ENCODE results near the gene FBXL16. TPM values are rescaled to one million over a fixed set of nuclear protein-coding genes. Genes with fewer than 3 reads are reported as not detected.
A peak's percentile ranks its signal among the peaks of the same experiment; 100 is the strongest.

The FBXL16 gene
- total and polyA plus RNA-seq, 5 donors from 2014 or later: 8.5 to 18.6 (median 9.6) TPM

DNA sequence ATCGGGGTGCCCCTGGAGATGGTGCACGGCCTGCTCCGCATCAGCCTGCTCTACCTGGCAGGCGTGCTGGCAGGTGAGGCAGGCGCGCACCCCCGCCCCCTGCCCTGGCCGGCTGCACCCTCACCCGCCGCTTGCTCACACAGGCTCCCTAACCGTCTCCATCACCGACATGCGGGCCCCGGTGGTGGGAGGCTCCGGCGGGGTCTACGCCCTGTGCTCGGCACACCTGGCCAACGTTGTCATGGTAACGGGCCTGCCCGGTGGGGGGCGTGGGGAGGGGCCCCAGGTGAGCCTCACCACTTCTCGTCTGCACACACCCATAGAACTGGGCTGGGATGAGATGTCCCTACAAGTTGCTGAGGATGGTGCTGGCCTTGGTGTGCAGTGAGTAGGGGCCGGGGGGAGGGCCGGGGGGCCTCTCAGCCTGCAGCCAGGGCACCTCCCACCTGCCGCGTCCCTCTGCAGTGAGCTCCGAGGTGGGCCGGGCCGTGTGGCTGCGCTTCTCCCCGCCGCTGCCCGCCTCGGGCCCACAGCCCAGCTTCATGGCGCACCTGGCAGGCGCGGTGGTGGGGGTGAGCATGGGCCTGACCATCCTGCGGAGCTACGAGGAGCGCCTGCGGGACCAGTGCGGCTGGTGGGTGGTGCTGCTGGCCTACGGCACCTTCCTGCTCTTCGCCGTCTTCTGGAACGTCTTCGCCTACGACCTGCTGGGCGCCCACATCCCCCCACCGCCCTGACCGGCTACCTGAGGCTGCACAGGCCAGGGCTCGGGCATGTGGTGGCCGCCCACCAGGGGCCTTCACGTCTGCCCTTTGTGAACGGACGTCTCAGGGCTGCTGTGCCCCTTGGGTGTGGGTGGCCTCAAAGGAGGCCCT lies 28.0 kb downstream of the FBXL16 start:
- Mint-ChIP-seq H3K36me3 (peaks cover 2% of the 10 kb centered on the region), H3K9me3 (no peaks in the 10 kb centered on the region), H3K4me3 (peak overlapping the region in 2 of 4 donors; percentile 29 to 43), H3K4me1 (peaks cover 0 to 32% (median 4%) of the 10 kb centered on the region in 4 donors), H3K27me3 (no peaks in the 10 kb centered on the region), H3K27ac (no peak overlapping the region)
- ATAC-seq (ENCODE audit: low read depth in 2 of 2) (no peak), DNase-seq (no peak)
- Histone ChIP-seq H3K9me3 (ENCODE audit: control insufficient read depth in 2 of 2, low read length in 2 of 2) (no peaks in the 10 kb centered on the region), H3K27ac (ENCODE audit: insufficient read depth, low read length, poor library complexity, severe bottlenecking) (no peak overlapping the region), H3K27me3 (ENCODE audit: control insufficient read depth, insufficient read depth, low read length) (no peaks in the 10 kb centered on the region), H3K4me3 (ENCODE audit: low read depth, low read length) (no peak overlapping the region), H3K36me3 (ENCODE audit: control insufficient read depth, insufficient read depth, low read length) (peaks cover 12% of the 10 kb centered on the region), H3K4me1 (ENCODE audit: control insufficient read depth, insufficient read depth, low read length, poor library complexity, severe bottlenecking) (peaks cover 34% of the 10 kb centered on the region)

GRCh38 chr16:676913-677312 lies 28.7 kb downstream of the FBXL16 start:
- DNase-seq: no peak
- ATAC-seq (ENCODE audit: low read depth in 2 of 2): no peak
- Mint-ChIP-seq H3K27ac (no peak overlapping the region), H3K4me3 (peak overlapping the region in 3 of 4 donors; percentile 29 to 43 (median 43)), H3K9me3 (no peaks in the 10 kb centered on the region), H3K27me3 (no peaks in the 10 kb centered on the region), H3K4me1 (peaks cover 0 to 28% (median 3%) of the 10 kb centered on the region in 4 donors), H3K36me3 (no peaks in the 10 kb centered on the region)
- Histone ChIP-seq H3K36me3 (ENCODE audit: control insufficient read depth, insufficient read depth, low read length) (peaks cover 11% of the 10 kb centered on the region), H3K27ac (ENCODE audit: insufficient read depth, low read length, poor library complexity, severe bottlenecking) (no peak overlapping the region), H3K27me3 (ENCODE audit: control insufficient read depth, insufficient read depth, low read length) (no peaks in the 10 kb centered on the region), H3K4me3 (ENCODE audit: low read depth, low read length) (no peak overlapping the region), H3K9me3 (ENCODE audit: control insufficient read depth in 2 of 2, low read length in 2 of 2) (no peaks in the 10 kb centered on the region), H3K4me1 (ENCODE audit: control insufficient read depth, insufficient read depth, low read length, poor library complexity, severe bottlenecking) (peaks cover 34% of the 10 kb centered on the region)

DNA sequence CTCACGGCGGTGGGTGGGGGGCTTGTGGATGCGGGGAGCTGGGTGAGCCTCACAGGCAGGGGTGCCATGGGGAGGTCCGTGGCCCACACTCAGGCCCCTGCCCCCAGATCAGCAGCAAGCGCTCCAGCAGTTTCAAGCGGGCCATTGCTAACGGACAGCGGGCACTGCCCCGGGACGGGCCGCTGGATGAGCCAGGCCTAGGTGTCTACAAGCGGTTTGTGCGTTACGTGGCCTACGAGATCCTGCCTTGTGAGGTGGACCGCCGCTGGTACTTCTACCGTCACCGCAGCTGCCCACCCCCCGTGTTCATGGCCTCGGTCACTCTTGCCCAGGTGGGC lies 29.1 kb downstream of the FBXL16 start:
- no peaks in the 10 kb centered on the region for H3K27me3 ChIP-seq (ENCODE audit: control insufficient read depth, insufficient read depth, low read length)
- Mint-ChIP-seq H3K9me3 (no peaks in the 10 kb centered on the region), H3K4me3 (peak overlapping the region in 3 of 4 donors; percentile 2 to 43 (median 29)), H3K27ac (no peak overlapping the region), H3K4me1 (peaks cover 0 to 25% (median 3%) of the 10 kb centered on the region in 4 donors), H3K36me3 (no peaks in the 10 kb centered on the region), H3K27me3 (no peaks in the 10 kb centered on the region)
- peaks cover 31% of the 10 kb centered on the region for H3K4me1 ChIP-seq (ENCODE audit: control insufficient read depth, insufficient read depth, low read length, poor library complexity, severe bottlenecking)
- no peak overlapping the region for H3K4me3 ChIP-seq (ENCODE audit: low read depth, low read length)
- no peak overlapping the region for H3K27ac ChIP-seq (ENCODE audit: insufficient read depth, low read length, poor library complexity, severe bottlenecking)
- no peak for DNase-seq
- peaks cover 9% of the 10 kb centered on the region for H3K36me3 ChIP-seq (ENCODE audit: control insufficient read depth, insufficient read depth, low read length)
- no peak for ATAC-seq (ENCODE audit: low read depth in 2 of 2)
- no peaks in the 10 kb centered on the region for H3K9me3 ChIP-seq (ENCODE audit: control insufficient read depth in 2 of 2, low read length in 2 of 2)

- Histone ChIP-seq H3K36me3 (ENCODE audit: control insufficient read depth, insufficient read depth, low read length) (peaks cover 13% of the 10 kb centered on the region), H3K27me3 (ENCODE audit: control insufficient read depth, insufficient read depth, low read length) (no peaks in the 10 kb centered on the region), H3K27ac (ENCODE audit: insufficient read depth, low read length, poor library complexity, severe bottlenecking) (no peak overlapping the region), H3K9me3 (ENCODE audit: control insufficient read depth in 2 of 2, low read length in 2 of 2) (no peaks in the 10 kb centered on the region), H3K4me3 (ENCODE audit: low read depth, low read length) (no peak overlapping the region), H3K4me1 (ENCODE audit: control insufficient read depth, insufficient read depth, low read length, poor library complexity, severe bottlenecking) (peaks cover 26% of the 10 kb centered on the region)
- Mint-ChIP-seq H3K9me3 (no peaks in the 10 kb centered on the region), H3K4me1 (peaks cover 0 to 21% (median 3%) of the 10 kb centered on the region in 4 donors), H3K36me3 (no peaks in the 10 kb centered on the region), H3K27ac (peak overlapping the region in 1 of 3 donors; percentile 14), H3K27me3 (no peaks in the 10 kb centered on the region), H3K4me3 (no peak overlapping the region)
- DNase-seq (no peak), ATAC-seq (ENCODE audit: low read depth in 2 of 2) (no peak)
Observed at GRCh38 chr16:675884-676564, 29.6 kb downstream of the FBXL16 start.

DNA sequence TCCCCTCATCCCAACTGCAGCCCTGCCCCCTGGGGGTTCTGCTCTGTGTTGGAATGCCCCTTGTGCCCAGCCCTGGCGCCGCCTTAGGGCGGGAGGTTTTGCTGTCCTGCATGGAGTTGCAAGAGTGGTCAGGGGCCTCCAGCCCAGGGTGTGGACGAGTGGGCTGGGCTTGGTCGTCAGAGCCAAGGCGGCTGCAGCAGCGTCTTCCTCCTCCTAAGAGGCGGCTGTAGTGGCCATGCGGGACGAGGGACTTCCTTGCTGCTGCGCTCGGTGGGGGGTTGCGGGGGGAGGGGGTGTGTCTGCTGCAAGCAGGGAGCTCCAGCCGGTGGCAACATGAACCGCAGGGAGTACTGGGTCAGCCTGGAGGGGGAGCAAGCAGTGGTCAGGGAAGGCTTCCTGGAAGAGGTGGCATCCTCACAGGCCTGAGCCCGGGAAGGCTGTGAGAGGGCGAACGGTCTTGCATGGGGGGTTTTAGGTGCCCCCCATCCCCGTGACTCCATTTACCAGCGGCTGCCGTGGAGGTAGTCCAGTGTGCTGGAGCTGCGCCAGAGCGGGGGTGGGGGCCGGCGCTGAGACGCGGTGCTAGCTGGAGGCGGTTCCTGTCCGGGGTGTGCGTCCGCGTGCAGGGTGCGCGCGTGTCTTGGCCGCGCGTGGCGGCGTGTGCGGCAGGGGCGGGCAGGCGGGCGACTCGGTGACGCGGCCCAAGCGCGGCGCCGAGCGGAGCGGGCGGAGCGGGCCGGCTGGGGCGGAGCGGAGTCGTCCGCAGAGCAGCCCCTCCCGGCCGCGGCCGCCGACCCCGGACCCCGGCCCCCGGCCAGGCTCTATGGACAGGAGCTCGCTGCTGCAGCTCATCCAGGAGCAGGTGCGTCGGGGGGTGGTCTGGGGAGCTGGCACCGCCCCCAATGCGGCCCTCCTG lies 30.4 kb downstream of the FBXL16 start, which contains the start of gene RHBDL1:
Gene RHBDL1, plus strand, starts transcription at position 704 of the 916 bp plus-strand sequence. Its CDS starts 120 bp downstream, at position 824.
- peak within 1 kb of the TSS in 3 of 4 donors; percentile 60 to 92 (median 65) for H3K4me3 Mint-ChIP-seq
- peak within 1 kb of the TSS in 1 of 3 donors; percentile 14 for H3K27ac Mint-ChIP-seq
- no peaks in the 10 kb centered on the region for H3K36me3 Mint-ChIP-seq
- Histone ChIP-seq H3K4me3 (ENCODE audit: low read depth, low read length) (no peak within 1 kb of the TSS), H3K9me3 (ENCODE audit: control insufficient read depth in 2 of 2, low read length in 2 of 2) (no peaks in the 10 kb centered on the region), H3K36me3 (ENCODE audit: control insufficient read depth, insufficient read depth, low read length) (peaks cover 16% of the 10 kb centered on the region), H3K27ac (ENCODE audit: insufficient read depth, low read length, poor library complexity, severe bottlenecking) (no peak within 1 kb of the TSS), H3K4me1 (ENCODE audit: control insufficient read depth, insufficient read depth, low read length, poor library complexity, severe bottlenecking) (peaks cover 19% of the 10 kb centered on the region), H3K27me3 (ENCODE audit: control insufficient read depth, insufficient read depth, low read length) (no peaks in the 10 kb centered on the region)
- H3K4me1 Mint-ChIP-seq: peaks cover 0 to 20% (median 3%) of the 10 kb centered on the region in 4 donors
- no peaks in the 10 kb centered on the region for H3K9me3 Mint-ChIP-seq
- no peaks in the 10 kb centered on the region for H3K27me3 Mint-ChIP-seq
- no peak for ATAC-seq (ENCODE audit: low read depth in 2 of 2)
- no peak for DNase-seq

GRCh38 chr16:674214-674881 lies 31.3 kb downstream of the FBXL16 start:
- Mint-ChIP-seq H3K9me3 (no peaks in the 10 kb centered on the region), H3K27ac (no peak overlapping the region), H3K27me3 (no peaks in the 10 kb centered on the region), H3K4me3 (peak overlapping the region in 3 of 4 donors; percentile 24 to 92 (median 60)), H3K36me3 (no peaks in the 10 kb centered on the region), H3K4me1 (peaks cover 0 to 18% (median 3%) of the 10 kb centered on the region in 4 donors)
- H3K9me3 ChIP-seq (ENCODE audit: control insufficient read depth in 2 of 2, low read length in 2 of 2): no peaks in the 10 kb centered on the region
- no peak for DNase-seq
- H3K4me1 ChIP-seq (ENCODE audit: control insufficient read depth, insufficient read depth, low read length, poor library complexity, severe bottlenecking): peaks cover 18% of the 10 kb centered on the region
- peaks cover 17% of the 10 kb centered on the region for H3K36me3 ChIP-seq (ENCODE audit: control insufficient read depth, insufficient read depth, low read length)
- H3K4me3 ChIP-seq (ENCODE audit: low read depth, low read length): no peak overlapping the region
- no peaks in the 10 kb centered on the region for H3K27me3 ChIP-seq (ENCODE audit: control insufficient read depth, insufficient read depth, low read length)
- H3K27ac ChIP-seq (ENCODE audit: insufficient read depth, low read length, poor library complexity, severe bottlenecking): no peak overlapping the region
- no peak for ATAC-seq (ENCODE audit: low read depth in 2 of 2)

Data from CD4-positive, CD25-positive, alpha-beta regulatory T cell (primary cell).